WTC11 (cell line): Measurements from ENCODE around the gene KLHL20.

Experiments used
- JUN ChIP-seq: sonication (generic); formaldehyde crosslinking; IDR thresholded peaks from 2 replicates; pipeline ENCODE4 v1.8.0; 2023; ENCODE audit warnings: mild to moderate bottlenecking, missing genetic modification reagents
- NFE2L1 ChIP-seq: sonication (generic); formaldehyde crosslinking; IDR thresholded peaks from 2 replicates; pipeline ENCODE4 v1.8.1; 2023; ENCODE audit warnings: missing genetic modification reagents
- TEAD4 ChIP-seq: sonication (generic); formaldehyde crosslinking; IDR thresholded peaks from 2 replicates; pipeline ENCODE4 v1.8.0; 2022; ENCODE audit warnings: mild to moderate bottlenecking, missing genetic modification reagents
- ZNF138 ChIP-seq: sonication (generic); formaldehyde crosslinking; conservative IDR thresholded peaks from 2 replicates; pipeline ENCODE4 v1.8.1; 2022; ENCODE audit warnings: mild to moderate bottlenecking, moderate library complexity, missing genetic modification reagents
- TF ChIP-seq, protein P1 (sequence below): fragments of 200-600 bp; IDR thresholded peaks from 2 replicates; pipeline ENCODE4 v1.8.0; 2022; ENCODE audit warnings: antibody characterized with exemption

DNA sequence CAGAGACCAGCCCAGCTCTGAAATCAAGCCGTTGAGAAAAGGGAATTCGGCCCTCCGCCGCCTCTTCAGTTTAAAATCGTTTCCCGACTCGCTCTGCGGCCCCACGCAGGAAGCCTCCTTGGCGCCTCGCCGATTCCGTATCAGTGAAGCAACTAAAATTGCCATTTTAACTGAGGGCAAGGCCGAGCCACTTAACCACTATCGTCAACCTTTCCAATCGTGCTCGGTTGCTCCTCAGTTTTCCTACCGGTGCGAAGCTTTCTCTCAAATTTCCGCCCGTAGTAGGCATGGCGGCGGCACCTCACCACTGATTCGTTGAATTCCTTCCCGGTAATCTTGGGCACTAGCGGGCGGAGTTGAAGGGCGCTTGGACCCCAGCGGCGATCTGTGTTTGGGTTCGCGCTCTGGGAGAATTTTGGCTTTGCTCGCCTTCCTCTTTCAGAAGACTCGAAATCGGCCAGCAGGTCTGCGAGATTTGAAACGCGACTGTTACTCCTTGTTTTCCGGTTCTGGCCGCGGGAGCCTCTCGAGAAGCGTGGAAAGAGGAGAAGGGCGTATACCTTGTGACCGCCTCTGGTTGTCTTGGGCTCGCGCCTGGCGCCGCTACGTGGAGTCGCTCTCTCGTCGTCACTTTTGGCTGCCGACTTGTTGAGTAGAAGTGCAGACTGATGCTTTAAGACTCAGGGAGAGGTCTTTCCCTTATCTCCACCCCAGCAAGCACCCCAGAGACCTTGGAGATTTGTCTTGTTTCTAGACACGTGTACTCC, 109.7 kb downstream of the KLHL20 start, which contains the start of the genes CENPL and DARS2:
- TF ChIP-seq JUN (no peak), TEAD4 (CRISPR knock-in tag) (no peak), ZNF138 (CRISPR knock-in tag) (no peak), NFE2L1 (CRISPR knock-in tag) (no peak)
- TF ChIP-seq, protein P1, sequence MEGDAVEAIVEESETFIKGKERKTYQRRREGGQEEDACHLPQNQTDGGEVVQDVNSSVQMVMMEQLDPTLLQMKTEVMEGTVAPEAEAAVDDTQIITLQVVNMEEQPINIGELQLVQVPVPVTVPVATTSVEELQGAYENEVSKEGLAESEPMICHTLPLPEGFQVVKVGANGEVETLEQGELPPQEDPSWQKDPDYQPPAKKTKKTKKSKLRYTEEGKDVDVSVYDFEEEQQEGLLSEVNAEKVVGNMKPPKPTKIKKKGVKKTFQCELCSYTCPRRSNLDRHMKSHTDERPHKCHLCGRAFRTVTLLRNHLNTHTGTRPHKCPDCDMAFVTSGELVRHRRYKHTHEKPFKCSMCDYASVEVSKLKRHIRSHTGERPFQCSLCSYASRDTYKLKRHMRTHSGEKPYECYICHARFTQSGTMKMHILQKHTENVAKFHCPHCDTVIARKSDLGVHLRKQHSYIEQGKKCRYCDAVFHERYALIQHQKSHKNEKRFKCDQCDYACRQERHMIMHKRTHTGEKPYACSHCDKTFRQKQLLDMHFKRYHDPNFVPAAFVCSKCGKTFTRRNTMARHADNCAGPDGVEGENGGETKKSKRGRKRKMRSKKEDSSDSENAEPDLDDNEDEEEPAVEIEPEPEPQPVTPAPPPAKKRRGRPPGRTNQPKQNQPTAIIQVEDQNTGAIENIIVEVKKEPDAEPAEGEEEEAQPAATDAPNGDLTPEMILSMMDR: no peak
